Measurements from ENCODE around the gene CLIP1. TPM values are rescaled to one million over a fixed set of nuclear protein-coding genes. Genes with fewer than 3 reads are reported as not detected.
A peak's percentile ranks its signal among the peaks of the same experiment; 100 is the strongest.

Gene CLIP1
- total and polyA plus RNA-seq, 2 of the 13 experiments (the other 11 are each of a cell fraction or from before 2014, with no cell fraction given), result 28.9 to 43.7 TPM

DNA sequence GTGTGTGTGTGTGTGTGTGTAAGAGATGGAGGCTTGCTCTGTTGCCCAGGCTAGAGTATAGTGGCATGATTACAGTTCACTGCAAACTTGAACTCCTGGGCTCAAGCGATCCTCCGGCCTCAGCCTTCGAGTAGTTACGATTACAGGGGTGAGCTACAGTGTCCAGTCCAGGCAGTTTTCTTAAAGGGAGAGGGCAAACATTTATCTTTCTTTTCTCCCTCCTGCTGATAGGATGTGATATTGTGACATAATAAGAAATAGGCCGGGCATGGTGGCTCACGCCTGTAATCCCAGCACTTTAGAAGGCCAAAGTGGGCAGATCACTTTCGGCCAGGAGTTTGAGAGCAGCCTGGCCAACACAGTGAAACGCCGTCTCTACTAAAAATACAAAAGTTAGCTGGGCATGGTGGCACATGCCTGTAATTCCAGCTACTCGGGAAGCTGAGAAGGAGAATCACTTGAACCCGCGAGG is 31.8 kb upstream of the CLIP1 start (continued):
- 0 out of 2 replicates have a peak, but pooled peaks have one; percentile 28 for TF ChIP-seq MEIS2 (CRISPR knock-in tag; IDR thresholded peaks at IDR 0.05)

DNA sequence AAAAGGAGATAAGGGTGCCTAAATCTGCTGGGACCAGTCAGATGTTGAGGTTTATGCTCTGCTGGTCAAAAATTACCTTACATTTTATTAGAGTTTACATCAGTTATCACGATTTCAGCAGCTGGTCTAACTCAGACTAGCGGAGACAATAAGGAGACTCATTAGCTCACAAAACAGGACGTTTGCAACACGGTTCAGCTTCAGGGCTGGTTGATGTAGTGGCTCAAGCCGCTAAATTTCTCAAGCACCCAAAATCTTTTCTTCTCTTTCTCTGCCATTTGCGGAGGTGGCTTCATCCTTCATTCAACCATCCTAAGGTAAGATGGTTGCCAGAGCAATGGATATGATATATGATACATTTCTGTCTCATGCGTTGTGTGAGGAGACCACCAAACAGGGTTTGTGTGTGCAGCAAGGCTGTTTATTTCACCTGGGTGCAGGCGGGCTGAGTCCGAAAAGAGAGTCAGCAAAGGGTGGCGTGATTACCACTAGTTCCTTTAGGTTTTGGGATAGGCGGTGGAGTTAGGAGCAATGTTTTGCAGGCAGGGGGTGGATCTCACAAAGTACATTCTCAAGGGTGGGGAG is 30.3 kb upstream of the CLIP1 start:
- ChIA-PET POLR2A (no interaction called here), CTCF (ENCODE audit: low intra/inter-chr PET ratio, low total read pairs) (no interaction called here)
- no peaks in the 10 kb centered on the region for H3K36me3 ChIP-seq (replicated peaks in 1 of 2; ENCODE audit: control insufficient read depth in 1 of 2, insufficient read depth in 2 of 2, low read length in 2 of 2)
- ATAC-seq, result no peak
- no peaks in the 10 kb centered on the region for H3K9me3 ChIP-seq (ENCODE audit: low read length)
- no peak overlapping the region for H3K27ac ChIP-seq (ENCODE audit: extremely low read length, insufficient read depth, low read length)
- BruUV-seq (replicated peaks), result no TSS peak
- intact Hi-C loops (cut with micrococcal nuclease; ENCODE audit: unreplicated experiment) (no loop called here), in situ Hi-C loops (cut with HindIII; ENCODE audit: extremely low pct_ligation_motif_present, low pct_unique_long_range_greater_than_20kb) (no loop called here)
- H3K9ac ChIP-seq (ENCODE audit: insufficient read depth, low read depth, low read length), result no peak overlapping the region
- no peak for DNase-seq (ENCODE audit: low spot score)
- WGBS (ENCODE audit: low lambda C conversion rate), result 76% methylated on average over 11 of the region's 11 CpGs
- H3K27me3 ChIP-seq (ENCODE audit: control insufficient read depth in 1 of 2, insufficient read depth in 2 of 2, low read length in 2 of 2), result no peaks in the 10 kb centered on the region
- H2AFZ ChIP-seq (ENCODE audit: low read length), result peak overlapping the region; percentile 24
- no peaks in the 10 kb centered on the region for H4K20me1 ChIP-seq (ENCODE audit: insufficient read depth, low read length)
- TF ChIP-seq MED1 (CRISPR knock-in tag; IDR thresholded peaks at IDR 0.05), result no peak
- TF ChIP-seq ZNF333 (CRISPR knock-in tag; IDR thresholded peaks at IDR 0.05; ENCODE audit: borderline replicate concordance), result no peak
- TF ChIP-seq, protein P1, sequence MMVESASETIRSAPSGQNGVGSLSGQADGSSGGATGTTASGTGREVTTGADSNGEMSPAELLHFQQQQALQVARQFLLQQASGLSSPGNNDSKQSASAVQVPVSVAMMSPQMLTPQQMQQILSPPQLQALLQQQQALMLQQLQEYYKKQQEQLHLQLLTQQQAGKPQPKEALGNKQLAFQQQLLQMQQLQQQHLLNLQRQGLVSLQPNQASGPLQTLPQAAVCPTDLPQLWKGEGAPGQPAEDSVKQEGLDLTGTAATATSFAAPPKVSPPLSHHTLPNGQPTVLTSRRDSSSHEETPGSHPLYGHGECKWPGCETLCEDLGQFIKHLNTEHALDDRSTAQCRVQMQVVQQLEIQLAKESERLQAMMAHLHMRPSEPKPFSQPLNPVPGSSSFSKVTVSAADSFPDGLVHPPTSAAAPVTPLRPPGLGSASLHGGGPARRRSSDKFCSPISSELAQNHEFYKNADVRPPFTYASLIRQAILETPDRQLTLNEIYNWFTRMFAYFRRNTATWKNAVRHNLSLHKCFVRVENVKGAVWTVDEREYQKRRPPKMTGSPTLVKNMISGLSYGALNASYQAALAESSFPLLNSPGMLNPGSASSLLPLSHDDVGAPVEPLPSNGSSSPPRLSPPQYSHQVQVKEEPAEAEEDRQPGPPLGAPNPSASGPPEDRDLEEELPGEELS (CRISPR knock-in tag; IDR thresholded peaks at IDR 0.05), result no peak
- TF ChIP-seq, protein P2, sequence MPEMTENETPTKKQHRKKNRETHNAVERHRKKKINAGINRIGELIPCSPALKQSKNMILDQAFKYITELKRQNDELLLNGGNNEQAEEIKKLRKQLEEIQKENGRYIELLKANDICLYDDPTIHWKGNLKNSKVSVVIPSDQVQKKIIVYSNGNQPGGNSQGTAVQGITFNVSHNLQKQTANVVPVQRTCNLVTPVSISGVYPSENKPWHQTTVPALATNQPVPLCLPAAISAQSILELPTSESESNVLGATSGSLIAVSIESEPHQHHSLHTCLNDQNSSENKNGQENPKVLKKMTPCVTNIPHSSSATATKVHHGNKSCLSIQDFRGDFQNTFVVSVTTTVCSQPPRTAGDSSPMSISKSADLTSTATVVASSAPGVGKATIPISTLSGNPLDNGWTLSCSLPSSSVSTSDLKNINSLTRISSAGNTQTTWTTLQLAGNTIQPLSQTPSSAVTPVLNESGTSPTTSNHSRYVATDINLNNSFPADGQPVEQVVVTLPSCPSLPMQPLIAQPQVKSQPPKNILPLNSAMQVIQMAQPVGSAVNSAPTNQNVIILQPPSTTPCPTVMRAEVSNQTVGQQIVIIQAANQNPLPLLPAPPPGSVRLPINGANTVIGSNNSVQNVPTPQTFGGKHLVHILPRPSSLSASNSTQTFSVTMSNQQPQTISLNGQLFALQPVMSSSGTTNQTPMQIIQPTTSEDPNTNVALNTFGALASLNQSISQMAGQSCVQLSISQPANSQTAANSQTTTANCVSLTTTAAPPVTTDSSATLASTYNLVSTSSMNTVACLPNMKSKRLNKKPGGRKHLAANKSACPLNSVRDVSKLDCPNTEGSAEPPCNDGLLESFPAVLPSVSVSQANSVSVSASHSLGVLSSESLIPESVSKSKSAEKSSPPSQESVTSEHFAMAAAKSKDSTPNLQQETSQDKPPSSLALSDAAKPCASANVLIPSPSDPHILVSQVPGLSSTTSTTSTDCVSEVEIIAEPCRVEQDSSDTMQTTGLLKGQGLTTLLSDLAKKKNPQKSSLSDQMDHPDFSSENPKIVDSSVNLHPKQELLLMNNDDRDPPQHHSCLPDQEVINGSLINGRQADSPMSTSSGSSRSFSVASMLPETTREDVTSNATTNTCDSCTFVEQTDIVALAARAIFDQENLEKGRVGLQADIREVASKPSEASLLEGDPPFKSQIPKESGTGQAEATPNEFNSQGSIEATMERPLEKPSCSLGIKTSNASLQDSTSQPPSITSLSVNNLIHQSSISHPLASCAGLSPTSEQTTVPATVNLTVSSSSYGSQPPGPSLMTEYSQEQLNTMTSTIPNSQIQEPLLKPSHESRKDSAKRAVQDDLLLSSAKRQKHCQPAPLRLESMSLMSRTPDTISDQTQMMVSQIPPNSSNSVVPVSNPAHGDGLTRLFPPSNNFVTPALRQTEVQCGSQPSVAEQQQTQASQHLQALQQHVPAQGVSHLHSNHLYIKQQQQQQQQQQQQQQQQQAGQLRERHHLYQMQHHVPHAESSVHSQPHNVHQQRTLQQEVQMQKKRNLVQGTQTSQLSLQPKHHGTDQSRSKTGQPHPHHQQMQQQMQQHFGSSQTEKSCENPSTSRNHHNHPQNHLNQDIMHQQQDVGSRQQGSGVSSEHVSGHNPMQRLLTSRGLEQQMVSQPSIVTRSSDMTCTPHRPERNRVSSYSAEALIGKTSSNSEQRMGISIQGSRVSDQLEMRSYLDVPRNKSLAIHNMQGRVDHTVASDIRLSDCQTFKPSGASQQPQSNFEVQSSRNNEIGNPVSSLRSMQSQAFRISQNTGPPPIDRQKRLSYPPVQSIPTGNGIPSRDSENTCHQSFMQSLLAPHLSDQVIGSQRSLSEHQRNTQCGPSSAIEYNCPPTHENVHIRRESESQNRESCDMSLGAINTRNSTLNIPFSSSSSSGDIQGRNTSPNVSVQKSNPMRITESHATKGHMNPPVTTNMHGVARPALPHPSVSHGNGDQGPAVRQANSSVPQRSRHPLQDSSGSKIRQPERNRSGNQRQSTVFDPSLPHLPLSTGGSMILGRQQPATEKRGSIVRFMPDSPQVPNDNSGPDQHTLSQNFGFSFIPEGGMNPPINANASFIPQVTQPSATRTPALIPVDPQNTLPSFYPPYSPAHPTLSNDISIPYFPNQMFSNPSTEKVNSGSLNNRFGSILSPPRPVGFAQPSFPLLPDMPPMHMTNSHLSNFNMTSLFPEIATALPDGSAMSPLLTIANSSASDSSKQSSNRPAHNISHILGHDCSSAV (CRISPR knock-in tag; IDR thresholded peaks at IDR 0.05; ENCODE audit: borderline replicate concordance), result no peak
- TF ChIP-seq, protein P3, sequence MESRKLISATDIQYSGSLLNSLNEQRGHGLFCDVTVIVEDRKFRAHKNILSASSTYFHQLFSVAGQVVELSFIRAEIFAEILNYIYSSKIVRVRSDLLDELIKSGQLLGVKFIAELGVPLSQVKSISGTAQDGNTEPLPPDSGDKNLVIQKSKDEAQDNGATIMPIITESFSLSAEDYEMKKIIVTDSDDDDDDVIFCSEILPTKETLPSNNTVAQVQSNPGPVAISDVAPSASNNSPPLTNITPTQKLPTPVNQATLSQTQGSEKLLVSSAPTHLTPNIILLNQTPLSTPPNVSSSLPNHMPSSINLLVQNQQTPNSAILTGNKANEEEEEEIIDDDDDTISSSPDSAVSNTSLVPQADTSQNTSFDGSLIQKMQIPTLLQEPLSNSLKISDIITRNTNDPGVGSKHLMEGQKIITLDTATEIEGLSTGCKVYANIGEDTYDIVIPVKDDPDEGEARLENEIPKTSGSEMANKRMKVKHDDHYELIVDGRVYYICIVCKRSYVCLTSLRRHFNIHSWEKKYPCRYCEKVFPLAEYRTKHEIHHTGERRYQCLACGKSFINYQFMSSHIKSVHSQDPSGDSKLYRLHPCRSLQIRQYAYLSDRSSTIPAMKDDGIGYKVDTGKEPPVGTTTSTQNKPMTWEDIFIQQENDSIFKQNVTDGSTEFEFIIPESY (CRISPR knock-in tag; IDR thresholded peaks at IDR 0.05), result 0 out of 2 replicates have a peak, but pooled peaks have one; percentile 27
- no peak for TF ChIP-seq SALL2 (CRISPR knock-in tag; IDR thresholded peaks at IDR 0.05)
- TF ChIP-seq NR3C1 (CRISPR knock-in tag; IDR thresholded peaks at IDR 0.05), result no peak
- H3K4me1 ChIP-seq (ENCODE audit: insufficient read depth, low read length), result peaks cover 40% of the 10 kb centered on the region
- FAIRE-seq, result no peak
- H3K4me3 ChIP-seq (replicated peaks in 1 of 3; ENCODE audit: insufficient read depth in 1 of 3, low read depth in 2 of 3, low read length in 3 of 3), result no peak overlapping the region
- H3K4me2 ChIP-seq (ENCODE audit: low read depth, low read length), result no peak overlapping the region
- H3K79me2 ChIP-seq (ENCODE audit: insufficient read depth, low read length), result no peaks in the 10 kb centered on the region
